ENCODE results near the gene RIBC1. TPM values are rescaled to one million over a fixed set of nuclear protein-coding genes. Genes with fewer than 3 reads are reported as not detected.

The RIBC1 gene
- total RNA-seq, 2 experiments from 2014 or later, result 0.61 to 1.1 TPM

DNA sequence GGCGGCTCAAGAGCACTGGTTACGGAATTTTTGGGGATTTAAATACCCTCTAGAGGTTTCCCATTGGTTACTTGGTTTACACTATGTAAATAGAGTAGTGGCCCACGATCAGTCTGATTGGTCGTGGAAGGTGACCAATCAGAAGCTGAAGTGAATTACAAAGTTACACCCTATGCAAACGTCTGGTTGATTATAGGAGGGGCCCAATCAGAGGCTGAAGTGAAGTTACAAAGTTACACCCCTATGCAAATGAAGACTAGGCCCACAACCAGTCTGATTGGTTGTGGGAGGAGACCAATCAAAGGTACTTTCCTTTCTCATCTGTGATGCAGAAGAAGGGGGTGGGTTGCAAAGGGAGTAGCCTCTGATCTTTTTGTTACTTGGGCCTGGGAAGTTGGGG, 56.6 kb downstream of the RIBC1 start:
- Mint-ChIP-seq H3K4me1 (no peaks in the 10 kb centered on the region), H3K9me3 (ENCODE audit: low read depth) (no peaks in the 10 kb centered on the region), H3K4me3 (no peak overlapping the region), H3K27me3 (peaks cover 5% of the 10 kb centered on the region), H3K27ac (no peak overlapping the region), H3K36me3 (no peaks in the 10 kb centered on the region)
- DNase-seq, result no peak
- CTCF ChIA-PET, result interaction anchor here (1.5 kb wide), 1 partner anchor 185 kb away, joined by 5 read pairs; no protein-coding TSS in a partner anchor
- ATAC-seq, result no peak

Small RNA genes within 50 kb of the gene (microRNA-seq; reads per million reads assigned to microRNA genes)
- gene MIR6857, result not detected

Other genes with a start within 250 kb of the RIBC1 start
- 10 to 100 TPM; 91.2 to 93.1 TPM for gene KDM5C, start 197.7 kb upstream of the RIBC1 start, total RNA-seq
- gene IQSEC2, start 141.3 kb upstream of the RIBC1 start, total RNA-seq, result under 1 TPM in 1 of 2 experiments, not detected in 1; 0.40 TPM
- 100 to 1,000 TPM; 159 to 171 TPM for gene SMC1A, start 219 bp upstream of the RIBC1 start, total RNA-seq
- gene HSD17B10, start 11.5 kb downstream of the RIBC1 start, total RNA-seq, result 100 to 1,000 TPM; 111 to 147 TPM